Activated CD4-positive, alpha-beta T cell treated with anti-CD3 and anti-CD28 coated beads, Interleukin-2, amount 50 U/mL, for 48 hours (primary cell): Measurements from ENCODE around the gene C1orf21.

Source experiments
- DNase-seq, 2 experiments: peaks; one replicate each; pipeline ENCODE4 v3.0.0-alpha.2; 2020

The C1orf21 gene

DNA sequence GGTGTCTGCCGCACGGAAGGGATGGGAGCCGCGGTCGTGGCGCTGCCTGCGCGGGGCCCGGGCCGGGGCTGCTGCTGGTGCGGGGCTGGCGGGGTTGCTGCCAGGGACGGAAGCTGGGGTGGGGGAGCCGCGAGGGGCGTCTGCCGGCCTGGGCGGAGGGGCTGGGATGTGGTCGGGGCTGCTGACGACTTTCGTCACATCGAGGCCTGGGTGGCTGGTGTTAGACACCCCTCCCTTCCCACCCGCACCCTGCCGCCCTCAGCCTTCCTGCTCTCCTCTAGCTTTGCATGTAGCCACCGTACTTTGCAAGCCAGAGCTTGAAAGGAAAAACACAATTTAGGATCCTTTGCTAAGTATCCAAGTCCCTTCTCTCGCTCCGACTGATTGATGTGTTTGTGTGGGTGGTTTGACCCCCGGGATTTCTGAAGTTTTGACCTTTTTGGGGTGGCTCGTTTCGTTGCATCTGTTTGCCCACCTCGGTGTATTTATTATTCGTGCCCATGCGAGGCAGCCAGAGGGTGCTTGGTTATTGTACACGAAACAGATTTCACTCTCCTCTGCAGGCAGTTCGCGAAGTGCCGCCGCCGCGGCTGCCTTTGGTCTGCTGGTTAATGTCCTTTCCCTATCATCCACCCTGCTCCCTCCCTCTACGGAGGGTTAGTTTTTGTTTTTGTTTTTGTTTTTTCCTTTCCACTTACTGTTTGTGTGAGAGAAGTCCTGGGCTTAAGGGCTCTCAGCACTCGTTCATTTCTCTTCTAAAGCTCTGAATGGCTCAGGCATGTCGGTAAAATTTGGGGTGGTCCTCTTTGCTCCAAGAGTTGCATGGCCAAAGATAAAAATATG is 868 bp downstream of the C1orf21 start:
- DNase-seq = peak; percentile 19 to 23

DNA sequence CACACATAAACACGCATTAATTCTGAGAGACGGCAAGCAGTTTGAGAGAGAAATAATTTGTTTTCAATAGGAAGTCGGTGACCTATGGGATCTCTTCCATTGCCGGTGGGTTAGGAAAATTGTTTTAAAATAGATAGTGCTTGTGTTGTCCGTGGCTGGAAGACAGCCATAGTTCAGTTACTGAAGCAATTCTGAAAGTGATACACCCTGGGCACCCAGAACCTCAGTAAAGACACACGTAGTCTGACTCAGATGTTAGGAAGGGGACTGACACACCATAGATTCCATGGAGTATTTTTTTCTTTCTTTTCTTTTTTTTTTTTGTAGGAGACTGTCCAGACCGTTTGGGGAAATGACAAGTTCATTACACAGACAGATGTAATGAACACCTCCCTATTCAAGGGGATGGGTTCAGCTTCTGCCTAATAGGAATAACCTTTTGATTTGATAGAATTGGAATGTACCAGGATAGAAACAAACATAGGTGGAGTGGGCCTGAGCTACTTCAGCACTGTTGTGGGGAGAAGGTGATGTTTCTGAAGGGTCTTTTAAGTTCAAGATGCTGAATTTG is 1.6 kb downstream of the C1orf21 start:
- no peak for DNase-seq

DNA sequence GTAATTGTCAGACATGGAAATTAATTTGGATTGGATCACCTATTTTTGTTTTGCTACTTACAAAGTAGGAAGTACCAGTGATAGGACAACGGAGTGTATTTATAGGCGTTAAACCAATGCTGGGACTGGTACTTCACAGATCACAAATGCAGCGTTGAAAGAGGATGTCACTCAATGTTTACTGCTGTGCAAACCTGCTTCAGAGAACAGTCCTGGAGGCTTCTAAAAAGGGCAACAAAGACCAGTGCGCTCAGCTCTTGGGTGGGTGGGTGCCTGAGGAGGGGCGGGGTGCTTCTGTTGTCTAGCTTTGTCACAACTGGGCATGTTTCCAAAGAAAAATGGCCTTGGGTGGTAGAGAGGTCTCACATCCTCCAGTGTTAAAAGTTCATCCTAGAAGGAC is 2.1 kb downstream of the C1orf21 start:
- no peak for DNase-seq

DNA sequence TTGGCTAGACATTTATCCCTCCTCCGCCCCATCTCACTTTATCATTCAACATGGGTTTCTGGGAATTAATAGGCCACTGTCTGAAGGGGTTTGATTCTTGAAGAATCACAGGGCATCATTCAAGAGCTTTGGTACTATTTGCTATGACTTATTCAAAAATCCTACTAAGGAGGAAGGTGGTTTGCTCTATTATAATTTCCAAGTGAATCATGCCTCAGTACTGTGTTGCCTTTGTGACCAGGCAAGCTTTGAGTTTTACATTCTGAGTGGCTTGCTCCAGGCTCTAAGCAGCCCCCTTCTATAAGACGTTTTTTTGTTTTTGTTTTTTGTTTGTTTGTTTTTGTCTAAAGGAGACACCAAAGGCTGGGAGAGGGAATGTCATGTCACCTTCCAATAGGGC is 2.6 kb downstream of the C1orf21 start:
- DNase-seq = no peak

DNA sequence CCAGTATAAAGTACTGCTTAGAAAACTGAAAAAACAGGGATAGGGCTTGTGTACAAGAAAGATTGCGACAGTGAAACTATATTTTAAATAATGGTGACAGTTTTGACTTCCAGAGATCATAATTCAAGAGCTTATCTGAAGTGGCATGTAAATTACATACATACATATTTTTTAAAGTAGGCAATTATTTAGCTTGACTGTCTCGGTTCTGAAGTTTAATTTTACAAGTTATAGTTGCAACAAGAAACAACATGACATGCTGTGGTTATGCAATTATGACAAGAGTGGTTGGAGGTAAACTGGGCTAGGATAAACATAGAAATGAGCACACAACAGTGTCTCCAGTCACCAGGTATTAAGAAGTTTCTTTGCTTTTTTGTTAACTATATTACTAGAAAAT is 4.1 kb downstream of the C1orf21 start:
- no peak for DNase-seq

DNA sequence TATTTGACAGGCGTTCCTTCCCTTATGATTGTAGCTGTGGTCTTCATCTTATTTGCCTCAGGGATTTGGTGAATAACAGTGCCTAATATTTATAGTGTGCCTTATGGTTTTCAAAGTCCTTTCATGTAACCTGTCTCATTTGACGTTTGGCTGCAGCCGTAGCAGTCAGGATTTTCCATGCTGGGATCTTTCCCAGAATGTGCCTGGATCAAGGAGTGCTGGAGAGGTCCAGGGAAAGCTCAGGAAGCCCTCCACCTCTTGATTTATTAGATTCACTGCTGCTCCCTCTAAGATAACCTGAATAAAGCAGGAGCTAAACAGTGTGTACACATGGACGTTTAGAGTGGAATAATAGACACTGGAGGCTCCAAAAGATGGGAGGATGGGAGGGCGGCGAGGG is 5.2 kb downstream of the C1orf21 start:
- no peak for DNase-seq

DNA sequence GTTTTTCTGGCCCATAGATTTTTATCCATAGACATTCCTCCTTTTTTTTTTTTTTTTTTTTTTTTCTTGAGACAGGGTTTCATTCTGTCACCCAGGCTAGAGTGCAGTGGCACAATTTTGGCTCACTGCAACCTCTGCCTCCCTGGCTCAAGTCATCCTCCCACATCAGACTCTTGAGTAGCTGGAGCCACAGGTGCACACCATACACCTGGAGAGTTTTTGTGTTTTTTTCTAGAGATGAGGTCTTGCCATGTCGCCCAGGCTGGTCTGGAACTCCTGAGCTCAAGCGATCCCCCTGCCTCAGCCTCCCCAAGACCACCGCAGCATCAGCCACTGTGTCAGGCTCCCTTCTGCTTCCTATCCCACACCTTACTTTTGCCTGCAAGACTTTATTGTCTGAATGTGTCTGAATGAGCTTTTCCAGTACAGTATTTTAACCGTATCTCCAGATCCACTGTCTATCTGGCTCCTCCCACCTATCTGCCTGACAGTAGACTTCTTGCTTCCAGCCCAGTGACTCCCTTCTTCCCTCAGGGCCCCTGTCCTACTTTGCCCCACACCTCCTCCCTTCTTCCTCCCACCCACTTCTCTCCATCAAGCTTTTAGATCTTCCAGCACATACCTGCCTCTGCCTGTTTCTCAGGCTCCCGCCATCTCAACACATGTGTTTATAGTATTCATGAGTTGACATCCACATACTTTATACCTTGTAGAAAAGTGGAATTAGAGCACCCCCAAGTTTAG is 6.1 kb downstream of the C1orf21 start:
- no peak for DNase-seq

DNA sequence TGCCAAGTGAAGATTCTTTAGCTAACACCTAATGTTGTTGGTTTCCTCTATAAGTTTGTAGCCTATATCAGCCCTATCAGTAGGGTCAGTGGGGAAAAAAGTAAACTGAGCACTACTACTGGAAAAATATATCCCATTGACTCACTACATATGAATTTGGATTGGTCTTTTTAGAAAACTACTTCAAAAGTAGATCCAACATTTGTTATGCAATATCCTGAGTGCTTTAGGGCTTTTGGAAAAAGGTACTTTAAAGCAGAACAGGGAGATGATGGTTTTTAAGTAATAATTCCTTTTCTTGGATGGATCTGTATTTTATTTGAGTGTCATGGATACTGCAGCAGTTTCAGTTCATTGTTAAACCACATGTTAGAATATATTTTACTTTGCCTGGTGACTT is 7.1 kb downstream of the C1orf21 start:
- DNase-seq = no peak

DNA sequence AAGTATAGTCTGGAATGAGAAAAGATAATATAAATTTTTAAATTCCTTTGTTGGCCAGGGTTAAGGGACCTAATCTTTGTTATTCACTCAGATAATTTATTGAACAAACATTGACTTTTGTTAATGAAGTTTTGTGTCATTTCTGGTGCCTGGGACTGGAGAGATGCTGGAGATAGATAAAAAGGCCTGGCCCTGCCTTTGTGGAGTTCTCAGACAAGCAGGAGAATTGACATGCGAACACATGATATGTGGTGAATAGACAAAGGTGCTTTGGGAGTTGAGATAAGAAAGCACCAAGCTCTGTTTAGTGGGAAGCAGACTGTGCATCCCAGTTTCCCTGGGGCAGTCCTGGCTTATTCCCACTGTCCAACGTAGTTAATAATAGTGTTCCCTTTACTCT is 8.5 kb downstream of the C1orf21 start:
- DNase-seq = no peak

DNA sequence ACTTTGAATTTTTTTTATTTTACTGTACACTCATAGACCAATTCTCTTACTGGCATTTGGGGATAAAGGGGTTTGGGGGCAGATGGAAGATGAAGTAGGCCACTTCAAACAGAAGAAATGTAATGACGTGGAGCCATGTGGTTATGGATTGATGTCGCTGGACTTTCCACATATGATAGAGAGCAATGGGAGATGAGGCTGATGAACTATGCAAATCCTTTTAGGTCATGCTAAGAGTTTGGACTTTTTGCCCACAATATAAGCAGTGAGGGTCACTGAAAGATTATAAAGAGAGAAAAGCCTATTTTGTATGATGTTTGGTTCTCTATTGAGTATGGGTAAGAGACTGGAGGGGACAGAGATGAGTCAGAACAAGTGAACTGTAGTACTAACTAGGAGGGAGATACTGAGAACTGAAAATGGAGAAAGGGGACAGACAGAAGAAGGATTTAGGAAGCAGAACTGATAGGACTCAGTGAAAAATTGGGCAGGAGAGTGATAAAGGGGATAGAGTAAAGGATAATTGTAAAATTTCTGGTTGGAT is 9.2 kb downstream of the C1orf21 start:
- DNase-seq = no peak

DNA sequence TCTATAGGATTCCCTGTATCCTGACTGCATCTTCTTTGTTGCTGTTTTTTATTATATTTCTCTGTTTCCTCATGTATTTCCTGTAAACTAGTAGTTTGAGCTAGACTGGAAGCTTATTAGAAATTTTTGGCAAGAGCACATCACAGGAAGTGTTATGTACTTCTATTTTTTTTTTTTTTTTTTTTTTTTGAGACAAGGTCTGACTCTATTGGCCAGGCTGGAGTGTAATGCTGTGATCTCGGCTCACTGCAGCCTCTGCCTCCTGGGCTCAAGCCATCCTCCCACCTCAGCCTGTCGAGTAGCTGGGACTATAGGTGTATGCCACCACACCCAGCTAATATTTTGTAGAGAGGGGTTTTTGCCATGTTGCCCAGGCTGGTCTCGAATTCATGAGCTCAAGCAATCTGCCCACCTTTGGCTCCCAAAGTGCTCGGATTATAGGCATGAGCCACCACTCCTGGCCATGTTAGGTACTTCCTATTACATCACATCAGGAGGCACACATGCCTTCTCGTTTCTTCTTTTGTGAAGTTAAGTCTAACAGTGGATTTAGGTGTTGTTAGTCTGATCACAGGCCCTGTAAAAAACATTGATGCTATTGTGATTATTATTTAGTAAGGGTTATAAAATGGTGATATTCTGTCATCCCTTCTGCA is 12.5 kb downstream of the C1orf21 start:
- no peak for DNase-seq

DNA sequence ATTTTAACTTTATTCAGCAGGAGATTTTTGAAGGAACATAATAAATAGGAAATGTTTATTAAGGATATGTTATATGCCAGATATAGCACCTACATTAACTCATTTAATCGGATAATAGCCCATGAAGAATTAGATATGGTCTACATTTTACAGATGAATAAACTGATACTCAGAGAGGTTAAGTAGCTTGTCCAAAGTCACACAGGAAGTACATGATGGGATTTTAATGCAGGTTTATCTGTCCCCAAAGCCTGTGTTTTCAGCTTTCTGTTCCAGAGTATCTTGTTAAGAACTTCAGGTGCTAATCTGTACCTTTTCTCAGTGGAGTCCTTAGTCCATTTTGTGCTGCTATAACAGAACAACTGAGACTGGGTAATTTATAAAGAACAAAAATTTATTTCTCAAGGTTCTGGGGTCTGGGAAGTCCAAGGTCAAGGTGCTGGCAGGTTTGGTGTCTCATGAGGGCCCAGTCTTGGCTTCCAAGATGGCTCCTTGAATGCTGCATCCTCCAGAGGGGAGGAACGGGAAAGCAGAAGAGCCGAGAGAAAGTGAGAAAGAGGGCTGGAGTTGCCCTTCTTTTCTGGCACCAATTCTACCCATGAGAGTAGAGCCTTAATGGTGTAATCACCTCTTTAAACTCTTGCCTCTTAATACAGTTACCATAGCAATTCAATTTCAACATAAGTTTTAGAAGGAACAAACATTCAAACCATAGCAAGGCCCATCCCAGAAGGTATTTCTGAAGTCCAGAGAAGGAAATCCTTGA is 17.3 kb downstream of the C1orf21 start:
- DNase-seq = no peak

DNA sequence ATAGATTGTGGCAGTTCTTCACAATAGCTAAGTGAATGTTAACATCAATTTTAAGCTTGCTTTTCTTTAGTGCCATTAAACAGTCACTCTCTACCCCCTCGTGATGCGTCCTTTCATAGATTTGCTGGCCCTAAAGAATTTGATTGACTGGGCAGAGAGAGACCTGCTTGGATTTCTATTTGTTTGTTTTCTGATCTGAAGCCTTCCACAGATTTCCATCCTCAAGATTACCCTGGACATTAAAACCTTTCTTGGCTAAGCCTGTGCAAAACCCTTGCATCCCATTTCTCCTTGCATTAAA is 17.8 kb downstream of the C1orf21 start:
- no peak for DNase-seq

DNA sequence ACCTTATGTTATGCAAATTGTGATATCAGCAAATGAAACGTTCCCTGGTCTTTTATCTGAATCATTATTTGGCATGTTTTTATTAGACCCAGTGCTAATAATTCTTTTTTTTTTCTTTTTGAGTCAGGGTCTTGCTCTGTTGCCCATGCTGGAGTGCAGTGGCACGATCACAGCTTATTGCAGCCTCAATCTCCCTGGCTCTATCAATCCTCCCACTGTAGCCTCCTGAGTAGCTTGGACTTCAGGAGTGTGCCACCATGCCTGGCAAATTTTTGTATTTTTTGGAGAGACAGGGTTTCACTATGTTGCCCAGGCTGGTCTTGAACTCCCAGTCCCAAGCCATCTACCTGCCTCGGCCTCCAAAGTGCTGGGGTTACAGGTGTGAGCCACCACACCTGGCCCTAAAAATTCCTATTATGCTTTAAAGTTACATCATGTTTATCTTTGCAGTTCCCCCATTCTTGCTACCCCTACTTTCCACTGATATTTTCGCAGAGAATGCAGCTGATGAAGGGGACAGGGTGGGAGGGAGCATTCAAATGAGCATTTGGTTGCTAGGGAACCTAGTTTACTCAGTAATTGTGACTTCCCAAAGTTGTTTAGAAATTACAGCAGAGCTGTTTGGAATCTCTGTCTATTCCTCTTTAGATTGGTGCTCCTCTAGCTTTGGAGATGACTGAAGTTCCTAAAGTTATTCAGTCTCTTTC is 18.4 kb downstream of the C1orf21 start:
- DNase-seq = no peak

DNA sequence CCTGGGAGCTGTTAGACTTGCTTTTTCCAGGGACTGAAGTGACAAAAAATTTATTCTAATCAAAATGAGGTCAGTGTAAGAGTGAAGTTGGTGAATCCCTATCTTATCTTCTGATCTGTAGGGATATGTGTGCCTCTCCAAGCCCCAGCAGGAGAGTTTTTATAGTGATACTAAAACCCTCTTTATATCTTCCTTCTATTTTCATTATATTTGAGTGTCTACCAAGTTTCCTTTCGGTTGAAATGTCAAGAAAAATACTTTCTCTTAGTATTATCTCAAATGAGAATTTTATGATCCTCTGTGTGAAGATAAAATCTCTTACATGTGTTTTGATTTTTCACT is 18.9 kb downstream of the C1orf21 start:
- DNase-seq = no peak

DNA sequence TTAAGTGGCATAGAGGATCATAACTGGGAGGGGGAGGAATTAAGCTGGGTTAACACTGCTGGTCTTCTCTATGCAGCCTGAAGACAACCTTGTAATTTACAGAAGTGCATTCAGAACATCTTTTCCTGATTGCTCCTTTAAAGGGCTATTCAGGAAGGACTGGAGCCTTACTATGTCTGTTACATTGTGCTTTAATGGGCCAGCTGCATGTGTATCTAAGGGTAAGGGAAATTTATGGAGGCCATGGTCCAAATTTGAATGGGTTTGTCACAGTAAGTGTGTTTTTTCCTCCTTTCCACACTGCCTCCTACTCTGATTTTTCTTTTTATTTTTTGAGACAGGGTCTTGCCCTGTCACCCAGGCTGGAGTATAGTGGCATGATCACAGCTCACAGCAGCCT is 19.6 kb downstream of the C1orf21 start:
- DNase-seq = no peak

DNA sequence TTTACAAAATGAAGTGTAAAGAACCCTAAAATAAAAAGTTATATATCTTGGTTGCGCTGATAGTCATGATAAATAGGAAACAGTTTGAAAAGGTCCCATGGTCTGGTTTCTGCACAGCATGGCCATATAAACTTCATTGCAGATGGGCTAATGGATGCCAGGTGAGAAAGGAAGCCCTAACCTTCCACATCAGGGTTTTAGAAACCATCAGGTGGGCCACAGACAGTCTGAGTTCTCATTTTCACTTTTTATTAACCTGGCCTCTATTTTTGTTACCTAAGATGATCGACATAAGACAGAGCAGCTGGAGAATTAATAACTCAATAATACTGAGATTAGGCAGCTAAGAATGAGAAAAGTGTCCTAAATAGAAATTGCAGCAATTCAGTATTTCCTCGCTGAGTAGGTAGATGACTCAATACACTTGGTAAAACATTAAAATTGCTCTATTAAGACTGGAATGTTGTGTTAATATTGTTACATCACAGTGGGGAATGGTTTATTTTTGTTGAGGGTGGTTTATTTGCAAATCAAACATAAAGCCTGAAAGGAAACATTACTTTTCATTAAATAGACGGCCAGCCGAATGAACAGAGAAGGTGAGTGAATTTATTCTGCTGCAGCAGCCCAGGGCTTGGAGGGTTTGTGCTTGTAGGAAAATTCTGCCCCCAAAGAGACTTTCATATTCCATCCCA is 21.1 kb downstream of the C1orf21 start:
- DNase-seq = no peak

DNA sequence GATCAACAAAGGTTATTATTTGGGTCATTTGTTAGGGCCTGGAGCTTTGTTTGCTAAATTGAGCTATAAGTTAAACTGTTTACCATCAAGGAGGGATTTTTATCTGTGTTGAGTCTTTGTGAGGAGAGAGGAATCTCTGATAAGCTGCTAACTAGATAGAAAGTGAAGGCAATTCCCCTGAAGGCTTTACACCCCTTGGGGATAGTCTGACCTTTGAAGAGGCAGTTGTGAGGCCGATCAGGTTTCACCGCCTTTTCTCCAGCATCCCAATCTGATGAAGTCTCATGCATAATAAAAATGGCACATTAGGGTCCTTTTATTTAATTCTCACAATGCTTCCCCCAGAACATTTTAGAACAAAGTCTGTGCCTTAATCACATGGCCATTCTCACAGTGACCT is 21.8 kb downstream of the C1orf21 start:
- no peak for DNase-seq

DNA sequence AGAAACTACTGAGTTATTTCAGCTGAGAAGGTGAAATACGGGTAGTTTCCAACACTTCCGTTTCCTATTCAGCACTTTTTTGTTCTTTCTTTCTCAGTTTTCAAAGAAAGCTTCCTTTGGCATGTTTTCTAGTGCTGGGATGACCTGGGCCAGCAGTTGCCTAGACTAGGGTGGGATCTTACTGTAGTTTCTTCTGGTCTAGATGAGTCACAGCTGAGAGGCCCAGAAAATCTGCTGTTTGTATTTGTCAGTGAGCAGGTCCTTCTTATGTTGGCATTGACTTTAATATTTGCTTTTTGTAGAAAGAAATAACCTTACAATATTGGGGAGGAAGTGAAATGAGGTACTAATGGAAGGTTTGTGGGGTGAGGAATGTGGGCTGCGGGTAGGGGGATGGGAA is 22.2 kb downstream of the C1orf21 start:
- no peak for DNase-seq

DNA sequence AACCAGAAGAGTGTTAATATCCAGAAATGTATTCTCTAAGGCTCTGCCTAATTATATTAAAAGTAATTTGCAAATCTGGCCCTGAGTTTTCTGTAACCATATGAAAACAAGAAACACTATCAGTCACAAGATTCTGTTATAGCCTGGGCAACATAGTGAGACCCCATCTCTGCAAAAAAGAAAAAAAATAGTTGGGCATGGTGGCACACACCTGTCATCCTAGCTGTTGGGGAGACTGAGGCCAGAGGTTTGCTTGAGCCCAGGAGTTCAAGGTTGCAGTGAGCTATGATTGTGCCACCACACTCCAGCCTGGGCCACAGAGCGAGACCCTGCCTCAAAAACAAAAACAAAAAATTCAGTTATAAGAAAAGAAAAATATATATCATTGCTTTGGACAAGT is 25.6 kb downstream of the C1orf21 start:
- no peak for DNase-seq

DNA sequence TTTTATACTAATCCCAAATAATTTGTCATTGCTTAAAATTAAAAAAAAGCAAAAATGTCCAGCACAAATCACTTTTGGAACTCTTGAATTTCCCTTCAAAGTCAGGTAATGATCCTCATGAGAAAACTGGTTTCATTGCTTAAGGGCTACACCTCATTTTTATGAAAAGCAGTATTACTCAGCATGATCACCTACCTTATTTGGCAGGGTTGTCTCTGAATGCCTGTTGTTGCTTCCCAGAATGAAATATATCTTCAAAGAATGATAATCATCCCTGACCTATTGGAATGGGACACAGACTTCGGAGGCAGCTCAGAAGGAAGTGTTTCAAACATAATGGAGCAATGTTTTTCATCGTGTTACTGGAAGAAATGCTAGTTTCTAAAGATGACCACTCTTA is 29.7 kb downstream of the C1orf21 start:
- DNase-seq = no peak

DNA sequence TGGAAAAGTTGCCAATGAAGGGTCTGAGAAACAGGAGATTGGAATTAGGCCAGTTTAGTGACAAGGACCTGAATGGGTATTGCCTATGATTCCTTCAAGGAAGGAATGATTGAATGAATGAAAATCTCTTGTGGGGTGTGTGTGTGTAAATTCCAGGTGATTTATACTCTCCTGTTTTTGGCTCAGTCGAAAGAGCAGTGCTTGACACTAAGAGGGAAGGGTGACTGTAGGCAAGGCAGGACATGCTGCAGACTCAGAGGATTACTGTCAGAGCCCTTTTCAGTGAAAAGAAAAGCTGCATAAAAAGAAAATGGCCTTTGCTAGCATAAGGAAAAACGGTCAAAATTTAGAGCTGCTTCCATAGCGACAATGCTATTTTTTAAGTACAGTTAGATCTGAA is 30.1 kb downstream of the C1orf21 start:
- DNase-seq = no peak
